KG1 (cell line): Measurements from ENCODE around the gene TYW5.
"Not testable (repeated sequence)": the region's sequence is repeated elsewhere in the genome, so short reads cannot be mapped to it uniquely, and the experiment has no call there.

Experiments
- DNase-seq: peaks from one replicate; lab custom pipeline; 2025; lab: John Stamatoyannopoulos, UW

TYW5 gene

GRCh38 chr2:199914372-199914958, 40.8 kb downstream of the TYW5 start:
- no peak for DNase-seq

DNA sequence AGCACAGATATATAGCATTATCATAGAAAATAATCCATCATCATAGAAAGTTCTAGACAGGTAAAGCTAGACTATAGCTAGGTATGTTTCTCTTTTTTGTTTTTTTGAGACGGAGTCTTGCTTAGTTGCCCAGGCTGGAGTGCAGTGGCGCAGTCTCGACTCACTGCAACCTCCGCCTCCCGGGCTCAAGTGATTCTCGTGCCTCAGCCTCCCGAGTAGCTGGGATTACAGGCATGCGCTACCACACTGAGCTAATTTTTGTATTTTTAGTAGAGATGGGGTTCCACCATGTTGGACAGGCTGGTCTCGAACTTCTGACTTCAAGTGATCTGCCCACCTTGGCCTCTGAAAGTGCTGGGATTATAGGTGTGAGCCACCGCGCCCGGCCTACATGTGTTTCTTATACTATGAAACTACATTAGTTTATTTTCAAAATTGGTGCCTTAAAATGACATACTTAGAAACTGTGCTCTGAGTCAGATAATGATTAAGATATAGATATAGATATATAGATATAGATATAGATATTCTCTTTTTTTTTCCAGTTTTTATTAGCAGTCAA, 42.7 kb downstream of the TYW5 start:
- DNase-seq: not testable (repeated sequence)

DNA sequence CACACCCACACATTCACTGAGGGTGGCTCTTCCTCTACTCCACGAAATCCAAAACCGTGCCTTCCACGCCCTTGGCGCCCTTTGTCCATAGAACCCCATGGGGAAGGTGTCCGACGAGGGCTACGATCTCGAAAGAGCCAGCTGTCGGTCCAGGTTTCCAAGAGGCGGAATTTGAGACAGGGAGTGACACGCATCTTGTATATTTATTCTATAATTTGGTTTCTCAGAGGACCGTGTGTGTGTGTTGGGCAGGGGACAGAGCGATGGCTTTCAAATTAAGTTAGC, 43.5 kb downstream of the TYW5 start:
- DNase-seq: no peak

GRCh38 chr2:199911052-199911876, 44.0 kb downstream of the TYW5 start, which contains the start of gene C2orf69:
TSS of gene C2orf69 (plus strand) at chr2:199911293. CDS start at chr2:199911439, 146 bp downstream.
- DNase-seq: peak; percentile 94

DNA sequence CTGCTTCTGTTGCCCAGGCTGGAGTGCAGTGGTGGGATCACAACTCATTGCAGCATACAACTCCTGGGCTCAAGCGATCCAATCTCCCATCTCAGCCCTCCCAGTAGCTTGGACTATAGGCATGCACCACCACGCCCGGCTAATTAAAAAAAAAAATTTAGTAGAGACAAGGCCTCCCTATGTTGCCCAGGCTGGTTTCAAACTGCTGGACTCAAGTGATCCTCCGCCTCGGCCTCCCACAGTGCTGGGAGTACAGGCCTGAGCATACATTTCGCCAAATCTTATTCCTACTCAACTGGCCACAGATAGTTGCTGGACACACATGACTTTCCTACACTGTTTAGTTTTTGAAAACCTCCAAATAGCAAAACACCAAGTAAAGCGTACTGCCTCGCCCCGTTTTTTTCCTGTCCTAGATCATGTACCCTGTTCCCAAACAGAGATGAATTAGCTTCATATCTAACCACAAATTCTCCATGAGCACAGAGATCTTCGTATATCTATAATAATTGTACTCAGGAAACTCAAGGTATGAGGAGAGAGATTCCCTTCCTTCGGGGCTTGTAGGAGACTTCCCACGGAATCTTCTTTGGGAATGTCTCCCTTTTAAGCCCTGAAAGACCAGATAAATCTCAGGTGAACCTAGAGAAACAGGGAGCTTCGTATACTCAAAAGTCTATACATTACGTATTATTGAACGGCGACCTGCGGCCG, 44.8 kb downstream of the TYW5 start:
- peak; percentile 75 for DNase-seq

- no peak for DNase-seq
Measured at GRCh38 chr2:199907008-199907714, 48.1 kb downstream of the TYW5 start.

DNA sequence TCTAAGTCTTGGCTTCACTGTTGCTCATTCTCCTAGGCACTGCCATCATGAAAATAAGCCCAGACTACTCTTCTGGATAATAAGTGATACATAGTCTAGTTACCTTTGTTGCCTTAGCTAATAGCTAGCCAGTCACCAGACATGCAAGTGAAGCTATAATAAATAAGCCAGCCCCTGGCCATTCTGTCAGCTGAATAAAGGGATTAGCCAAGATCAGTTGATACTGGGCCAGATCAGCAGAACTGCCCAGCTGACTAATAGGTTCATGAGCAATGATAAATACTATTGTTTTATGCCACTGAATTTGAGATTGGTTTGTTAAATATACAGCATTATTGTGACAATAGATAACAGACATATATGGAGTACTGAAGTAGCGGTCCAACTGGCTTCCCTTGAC, 52.2 kb downstream of the TYW5 start:
- DNase-seq: no peak

DNA sequence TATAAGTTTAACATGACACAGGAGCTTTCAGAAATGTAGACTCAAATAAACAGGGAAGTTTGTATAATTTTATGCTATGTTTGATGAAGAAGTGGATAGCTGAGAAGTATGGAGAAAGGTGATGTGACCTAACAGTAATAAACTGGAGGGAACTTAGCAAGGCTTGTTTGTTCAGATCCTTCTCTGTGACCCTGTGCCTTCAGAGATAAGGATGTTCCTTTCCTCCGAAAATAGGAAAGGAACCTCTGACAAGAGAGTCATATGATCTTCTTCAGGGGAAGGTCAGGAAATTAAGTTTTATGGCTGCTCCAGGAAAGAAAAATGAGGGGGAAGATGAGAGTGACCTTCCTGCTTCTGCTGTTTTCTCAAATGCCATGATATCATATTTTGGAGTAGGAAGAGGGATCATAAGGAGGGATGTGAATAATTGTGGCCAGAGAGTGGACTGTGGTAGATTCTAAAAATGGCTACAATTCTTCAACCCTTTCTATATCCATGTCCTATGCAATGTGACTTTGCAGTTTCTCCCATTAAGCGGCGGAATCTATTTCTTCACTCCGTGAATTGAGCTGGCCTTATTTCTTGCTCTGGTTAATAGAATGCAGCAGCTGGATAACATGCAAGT, 52.7 kb downstream of the TYW5 start:
- DNase-seq: no peak

- DNase-seq: no peak
Measured at GRCh38 chr2:199901942-199902341, 53.3 kb downstream of the TYW5 start.

DNA sequence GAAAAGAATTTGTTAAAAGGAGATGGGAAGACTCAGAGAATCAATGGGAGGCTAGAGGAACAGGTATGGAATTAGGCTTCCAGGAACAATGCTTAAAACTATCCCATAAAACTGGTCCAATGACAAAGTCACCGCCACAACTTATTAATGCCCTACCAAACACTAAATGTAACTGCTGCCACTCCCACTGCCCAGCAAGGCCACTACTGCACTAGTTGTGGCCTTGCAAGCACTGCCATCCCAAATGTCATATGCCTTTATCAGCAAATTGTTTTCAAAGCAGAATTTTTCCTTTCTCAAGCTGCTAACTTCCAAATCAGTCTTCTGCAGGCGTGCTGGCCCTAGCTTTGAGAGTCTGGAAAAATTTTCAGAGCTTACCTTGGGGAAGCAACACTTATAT, 58.7 kb downstream of the TYW5 start:
- DNase-seq: no peak

DNA sequence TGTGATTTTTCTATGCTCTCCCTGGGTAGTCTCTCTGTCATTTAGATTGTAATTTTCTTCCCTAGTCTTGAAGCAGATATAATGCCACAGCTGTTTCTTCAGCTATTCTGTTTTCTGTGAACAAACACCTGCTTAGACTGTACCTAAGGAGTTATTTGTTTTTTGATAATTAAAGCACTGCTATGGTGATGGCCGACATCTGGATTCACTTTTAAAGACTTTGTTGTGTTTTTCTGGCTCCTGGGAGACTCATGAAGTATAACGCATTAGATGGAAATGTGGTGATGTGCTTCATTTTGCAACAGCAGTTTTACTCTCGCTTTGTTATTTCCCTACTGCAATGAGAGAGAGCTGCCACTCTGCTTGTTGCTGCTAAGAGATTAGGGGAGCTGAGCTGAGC, 59.9 kb downstream of the TYW5 start:
- DNase-seq: no peak

DNA sequence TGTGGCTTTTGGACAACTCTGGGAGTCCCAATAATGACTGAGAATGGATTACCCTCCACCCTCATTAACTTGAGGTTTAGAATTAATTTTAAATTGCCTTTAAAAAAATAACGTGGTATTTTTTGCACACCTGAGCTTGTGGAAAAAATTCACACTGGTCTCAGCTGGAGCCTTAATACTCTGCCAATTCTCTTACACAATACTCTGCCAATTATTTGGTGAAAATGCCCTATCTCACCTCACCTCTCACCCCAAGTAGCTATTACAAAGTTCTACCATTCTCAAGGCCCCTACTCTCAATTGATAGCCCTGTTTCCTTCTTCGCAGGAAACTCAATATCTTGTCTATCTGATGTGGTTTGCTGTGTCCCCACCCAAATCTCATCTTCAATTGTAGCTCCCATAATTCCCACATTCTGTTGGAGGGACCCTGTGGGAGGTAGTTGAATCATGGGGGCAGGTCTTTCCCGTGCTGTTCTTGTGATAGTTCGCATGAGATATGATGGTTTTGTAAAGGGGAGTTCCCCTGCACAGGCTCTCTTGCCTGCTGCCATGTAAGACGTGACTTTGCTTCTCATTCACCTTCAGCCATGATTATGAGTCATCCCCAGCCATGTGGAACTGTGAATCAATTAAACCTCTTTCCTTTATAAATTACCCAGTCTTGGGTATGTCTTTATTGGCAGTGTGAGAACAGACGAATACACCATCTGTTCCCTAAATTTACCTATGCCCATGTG, 71.6 kb downstream of the TYW5 start:
- no peak for DNase-seq

DNA sequence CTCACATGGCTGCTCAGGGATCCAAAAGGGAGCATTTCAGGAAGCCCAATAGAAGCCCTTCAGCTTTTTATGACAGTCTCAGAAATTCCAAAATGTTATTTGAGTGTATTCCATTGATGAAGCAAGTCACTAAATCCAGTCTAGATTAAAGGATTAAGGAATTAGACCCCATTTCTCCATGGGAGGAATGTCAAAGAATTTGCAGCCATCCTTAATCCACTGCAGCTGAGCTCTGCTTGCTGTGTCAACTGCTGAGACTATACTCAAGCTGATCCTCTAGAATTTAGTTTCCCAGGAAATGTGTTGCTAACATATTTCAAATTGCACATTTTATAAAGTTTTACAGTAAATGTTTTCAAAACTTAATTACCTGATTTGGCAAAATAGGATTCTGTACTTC, 72.6 kb downstream of the TYW5 start:
- no peak for DNase-seq
